ENCODE data around the gene CYP24A1.

Gene CYP24A1

DNA sequence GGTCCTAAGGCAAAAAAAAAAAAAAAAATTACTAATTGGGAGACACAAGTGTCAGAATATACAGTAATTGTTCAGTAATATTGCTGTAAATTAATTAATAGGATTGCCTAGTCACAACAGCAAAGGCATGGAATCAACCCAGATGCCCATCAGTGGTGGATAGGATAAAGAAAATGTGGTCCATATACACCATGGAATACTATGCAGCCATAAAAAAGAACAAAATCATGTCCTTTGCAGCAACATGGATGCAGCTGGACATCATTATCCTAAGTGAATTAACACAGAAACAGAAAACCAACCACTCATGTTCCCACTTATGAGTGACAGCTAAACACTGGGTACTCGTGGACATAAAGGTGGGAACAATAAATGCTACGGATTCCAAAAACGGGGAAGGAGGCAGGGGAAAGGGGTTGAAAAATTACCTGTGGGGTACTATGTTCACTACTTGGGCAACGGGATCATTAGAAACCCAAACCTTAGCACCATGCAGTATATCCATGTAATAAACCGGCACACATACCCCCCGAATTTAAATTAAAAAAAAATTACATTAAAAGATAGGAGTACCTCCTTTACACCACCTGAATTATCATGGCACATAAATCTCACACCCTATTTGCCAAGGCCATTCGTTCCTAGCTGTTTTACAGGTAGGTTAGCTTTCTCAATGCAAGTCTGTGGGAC is 33.4 kb upstream of the CYP24A1 start:
- TF ChIP-seq, protein P1, sequence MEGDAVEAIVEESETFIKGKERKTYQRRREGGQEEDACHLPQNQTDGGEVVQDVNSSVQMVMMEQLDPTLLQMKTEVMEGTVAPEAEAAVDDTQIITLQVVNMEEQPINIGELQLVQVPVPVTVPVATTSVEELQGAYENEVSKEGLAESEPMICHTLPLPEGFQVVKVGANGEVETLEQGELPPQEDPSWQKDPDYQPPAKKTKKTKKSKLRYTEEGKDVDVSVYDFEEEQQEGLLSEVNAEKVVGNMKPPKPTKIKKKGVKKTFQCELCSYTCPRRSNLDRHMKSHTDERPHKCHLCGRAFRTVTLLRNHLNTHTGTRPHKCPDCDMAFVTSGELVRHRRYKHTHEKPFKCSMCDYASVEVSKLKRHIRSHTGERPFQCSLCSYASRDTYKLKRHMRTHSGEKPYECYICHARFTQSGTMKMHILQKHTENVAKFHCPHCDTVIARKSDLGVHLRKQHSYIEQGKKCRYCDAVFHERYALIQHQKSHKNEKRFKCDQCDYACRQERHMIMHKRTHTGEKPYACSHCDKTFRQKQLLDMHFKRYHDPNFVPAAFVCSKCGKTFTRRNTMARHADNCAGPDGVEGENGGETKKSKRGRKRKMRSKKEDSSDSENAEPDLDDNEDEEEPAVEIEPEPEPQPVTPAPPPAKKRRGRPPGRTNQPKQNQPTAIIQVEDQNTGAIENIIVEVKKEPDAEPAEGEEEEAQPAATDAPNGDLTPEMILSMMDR (IDR thresholded peaks at IDR 0.05) = no peak
- no peaks in the 10 kb centered on the region for H3K27me3 ChIP-seq
- peaks cover 16% of the 10 kb centered on the region in 2 experiments for H3K4me1 ChIP-seq (ENCODE audit: control insufficient read depth in 1 of 2, insufficient read depth in 1 of 2, low read depth in 1 of 2, low read length in 1 of 2)
- no peaks in the 10 kb centered on the region for H3K36me3 ChIP-seq
- peak overlapping the region; percentile 79 to 82 for H3K4me3 ChIP-seq (ENCODE audit: low read depth in 1 of 2, low read length in 1 of 2)
- peak overlapping the region; percentile 90 for H3K27ac ChIP-seq
- H3K9me3 ChIP-seq = no peaks in the 10 kb centered on the region

DNA sequence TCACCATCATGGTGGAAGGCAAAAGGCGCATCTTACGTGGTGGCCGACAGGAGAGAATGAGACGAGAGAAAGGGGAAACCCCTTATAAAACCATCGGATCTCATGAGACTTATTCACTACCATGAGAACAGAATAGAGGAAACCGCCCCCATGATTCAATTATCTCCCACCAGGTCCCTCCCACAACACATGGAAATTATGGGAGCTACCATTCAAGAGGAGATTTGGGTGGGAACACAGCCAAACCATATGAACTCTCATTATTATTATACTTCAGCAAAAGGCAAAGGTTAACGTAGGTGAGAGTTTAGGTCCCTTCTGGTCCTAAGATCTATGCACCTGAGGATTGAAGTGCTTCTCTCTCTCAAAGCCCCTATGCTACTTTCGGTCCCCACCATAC is 31.7 kb upstream of the CYP24A1 start:
- Histone ChIP-seq H3K9me3 (no peaks in the 10 kb centered on the region), H3K4me3 (ENCODE audit: low read depth in 1 of 2, low read length in 1 of 2) (no peak overlapping the region), H3K4me1 (ENCODE audit: control insufficient read depth in 1 of 2, insufficient read depth in 1 of 2, low read depth in 1 of 2, low read length in 1 of 2) (peaks cover 16% of the 10 kb centered on the region in 2 experiments), H3K27ac (no peak overlapping the region), H3K36me3 (no peaks in the 10 kb centered on the region), H3K27me3 (no peaks in the 10 kb centered on the region)
- TF ChIP-seq, protein P1 (IDR thresholded peaks at IDR 0.05) = no peak

DNA sequence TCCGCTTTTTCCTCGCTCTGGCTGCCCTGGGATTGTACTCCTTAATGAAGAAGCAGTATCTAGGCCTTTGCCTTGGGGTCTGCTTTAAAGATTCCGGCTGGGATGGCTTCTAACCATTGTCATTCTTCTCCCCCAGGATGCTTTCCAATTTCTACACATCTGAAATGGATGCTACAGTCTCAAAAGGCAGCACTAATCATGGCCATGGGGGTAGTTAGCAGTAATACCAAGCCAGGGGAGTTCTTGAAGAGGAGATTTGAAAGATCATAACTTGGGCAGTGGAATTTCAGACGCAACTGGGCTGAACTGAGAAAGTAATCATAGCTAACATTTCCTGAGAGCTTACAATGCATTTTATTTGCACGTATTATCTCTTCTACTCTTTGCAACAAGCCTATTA is 30.7 kb upstream of the CYP24A1 start:
- H3K27me3 ChIP-seq = no peaks in the 10 kb centered on the region
- H3K4me1 ChIP-seq (ENCODE audit: control insufficient read depth in 1 of 2, insufficient read depth in 1 of 2, low read depth in 1 of 2, low read length in 1 of 2) = peaks cover 16% of the 10 kb centered on the region in 2 experiments
- TF ChIP-seq, protein P1 (IDR thresholded peaks at IDR 0.05) = no peak
- H3K9me3 ChIP-seq = no peaks in the 10 kb centered on the region
- no peaks in the 10 kb centered on the region for H3K36me3 ChIP-seq
- no peak overlapping the region for H3K27ac ChIP-seq
- H3K4me3 ChIP-seq (ENCODE audit: low read depth in 1 of 2, low read length in 1 of 2) = no peak overlapping the region

DNA sequence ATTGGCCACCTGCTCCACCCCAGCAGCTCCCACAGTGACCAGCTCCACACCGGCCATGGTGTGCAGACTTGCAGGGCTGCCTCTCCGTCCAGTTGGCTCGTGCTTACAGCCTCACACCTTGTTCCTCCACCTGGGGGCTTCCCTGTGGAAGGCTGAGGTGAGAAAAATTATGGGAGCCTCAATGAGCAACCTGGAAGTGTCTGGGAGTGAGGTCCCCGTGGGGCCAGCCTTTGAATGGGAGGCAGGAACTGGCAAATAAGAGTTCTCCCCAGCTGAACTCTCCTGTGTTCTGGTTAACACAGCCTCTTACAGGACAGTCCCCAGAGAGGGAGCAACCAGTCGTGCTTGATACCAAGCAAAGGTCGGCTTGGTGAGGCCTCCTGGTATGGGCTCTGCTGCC is 30.3 kb upstream of the CYP24A1 start:
- Histone ChIP-seq H3K4me3 (ENCODE audit: low read depth in 1 of 2, low read length in 1 of 2) (no peak overlapping the region), H3K36me3 (no peaks in the 10 kb centered on the region), H3K4me1 (ENCODE audit: control insufficient read depth in 1 of 2, insufficient read depth in 1 of 2, low read depth in 1 of 2, low read length in 1 of 2) (peaks cover 14% of the 10 kb centered on the region in 2 experiments), H3K27me3 (no peaks in the 10 kb centered on the region), H3K27ac (no peak overlapping the region), H3K9me3 (no peaks in the 10 kb centered on the region)
- TF ChIP-seq, protein P1 (IDR thresholded peaks at IDR 0.05) = no peak

DNA sequence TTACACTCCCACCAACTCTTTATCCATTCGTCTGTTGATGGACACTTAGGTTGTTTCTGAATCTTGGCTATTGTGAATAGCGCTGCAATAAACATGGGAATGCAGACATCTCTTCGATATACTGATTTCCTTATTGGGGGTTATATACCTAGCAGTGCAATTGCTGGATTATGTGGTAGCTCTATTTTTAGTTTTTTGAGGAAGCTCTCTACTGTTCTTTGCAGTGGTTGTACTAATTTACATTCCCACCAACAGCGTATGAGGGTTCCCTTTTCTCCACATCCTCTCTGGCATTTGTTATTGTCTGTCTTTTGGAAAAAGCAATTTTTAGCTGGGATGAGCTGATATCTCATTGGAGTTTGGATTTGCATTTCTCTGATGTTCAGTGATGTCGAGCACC is 29.5 kb upstream of the CYP24A1 start:
- no peak overlapping the region for H3K4me3 ChIP-seq (ENCODE audit: low read depth in 1 of 2, low read length in 1 of 2)
- H3K4me1 ChIP-seq (ENCODE audit: control insufficient read depth in 1 of 2, insufficient read depth in 1 of 2, low read depth in 1 of 2, low read length in 1 of 2) = peaks cover 6 to 7% of the 10 kb centered on the region in 2 experiments
- no peak overlapping the region for H3K27ac ChIP-seq
- H3K9me3 ChIP-seq = no peaks in the 10 kb centered on the region
- no peaks in the 10 kb centered on the region for H3K36me3 ChIP-seq
- TF ChIP-seq, protein P1 (IDR thresholded peaks at IDR 0.05) = no peak
- no peaks in the 10 kb centered on the region for H3K27me3 ChIP-seq

Measured in neutrophil (primary cell).